Right lung (tissue), 10 donors: ENCODE data around the gene PRPF4. TPM values are rescaled to one million over a fixed set of nuclear protein-coding genes. Genes with fewer than 3 reads are reported as not detected.
"Not testable (repeated sequence)": the region's sequence is repeated elsewhere in the genome, so short reads cannot be mapped to it uniquely, and the experiment has no call there.

ENCODE experiments used
- DNase-seq, 2 donors: peaks; one replicate each; pipeline ENCODE4 v3.0.0-alpha.2; 2013
- long read RNA-seq, 8 donors: transcript quantifications; one replicate each; lab custom pipeline, GENCODE V29; 2026
- polyA plus RNA-seq, 5 donors: library from polyadenylated mRNA; unstranded; fragments of 120-200 nt; gene quantifications; one replicate each; pipeline versions ENCODE4 v1.2.1 to v1.2.3, GENCODE V29; 2013; ENCODE audit warnings: inconsistent platforms in 1 of 5, low replicate concordance in 1 of 5; ENCODE audit not compliant: insufficient read length in 5 of 5, insufficient read depth in 1 of 5

The PRPF4 gene
- polyA plus RNA-seq = 10 to 100 TPM; 26.0 to 32.7 (median 30.4) TPM
- long read RNA-seq, donor 1, transcript PRPF4-202 (14 exons, 3,212 nt) = major isoform, 11 of 24 reads
- long read RNA-seq, donor 1, partial matches to known transcripts = 13 of 24 reads
- long read RNA-seq, donor 1, other reads (novel, unspliced or antisense) = 0 of 24 reads
- long read RNA-seq, donor 2, partial matches to known transcripts = 0 of 3 reads
- long read RNA-seq, donor 2, other reads (novel, unspliced or antisense) = 0 of 3 reads
- long read RNA-seq, donor 3, partial matches to known transcripts = 20 of 24 reads
- long read RNA-seq, donor 3, other reads (novel, unspliced or antisense) = 0 of 24 reads
- long read RNA-seq, donor 4, partial matches to known transcripts = 0 of 3 reads
- long read RNA-seq, donor 4, other reads (novel, unspliced or antisense) = 0 of 3 reads
- long read RNA-seq, donor 5, partial matches to known transcripts = 6 of 9 reads
- long read RNA-seq, donor 5, other reads (novel, unspliced or antisense) = 0 of 9 reads
- long read RNA-seq, donor 6, transcript PRPF4-202 (14 exons, 3,212 nt) = major isoform, 8 of 17 reads
- long read RNA-seq, donor 6, partial matches to known transcripts = 6 of 17 reads
- long read RNA-seq, donor 6, other reads (novel, unspliced or antisense) = 0 of 17 reads
- long read RNA-seq, donor 7, partial matches to known transcripts = 0 of 7 reads
- long read RNA-seq, donor 7, other reads (novel, unspliced or antisense) = 0 of 7 reads
- long read RNA-seq, donor 8, partial matches to known transcripts = 0 of 4 reads
- long read RNA-seq, donor 8, other reads (novel, unspliced or antisense) = 0 of 4 reads

- DNase-seq = peak; percentile 97 to 98
These were observed at the start of gene PRPF4, which contains the start of gene CDC26 for GRCh38 chr9:113275157-113276131. Gene PRPF4, plus strand, starts transcription at chr9:113275658. Its CDS starts 86 bp downstream, at chr9:113275744. Gene CDC26, minus strand, starts transcription at chr9:113275572. Its CDS starts 3,065 bp downstream, at chr9:113272507.

- no peak for DNase-seq
These were observed 48.0 kb upstream of the PRPF4 start for GRCh38 chr9:113227436-113227835.

DNA sequence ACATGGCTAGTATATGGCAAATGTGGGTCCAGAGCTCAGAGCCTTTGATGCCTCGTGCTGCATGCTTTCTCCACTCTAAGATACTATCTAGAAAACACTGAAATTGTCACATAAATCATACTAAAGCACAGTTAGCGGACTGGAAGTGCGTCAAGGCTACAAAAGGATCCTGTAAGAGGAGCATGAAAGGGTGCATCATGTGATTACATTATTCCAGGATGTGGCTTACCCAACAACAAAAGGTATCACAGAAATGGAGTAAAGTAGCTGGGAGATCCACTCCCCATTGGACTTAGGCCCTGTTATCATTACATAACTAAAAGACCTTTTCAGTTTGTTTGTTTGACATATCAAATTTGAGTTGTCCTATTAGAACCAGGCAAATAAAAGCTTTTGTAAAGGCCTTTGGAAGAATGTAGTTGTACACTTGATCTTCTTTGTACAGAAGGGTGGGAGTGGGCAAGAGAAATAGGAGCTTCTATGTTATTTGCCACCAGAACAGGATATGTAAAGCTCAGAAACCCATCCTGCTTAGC lies 47.3 kb upstream of the PRPF4 start:
- no peak for DNase-seq

DNA sequence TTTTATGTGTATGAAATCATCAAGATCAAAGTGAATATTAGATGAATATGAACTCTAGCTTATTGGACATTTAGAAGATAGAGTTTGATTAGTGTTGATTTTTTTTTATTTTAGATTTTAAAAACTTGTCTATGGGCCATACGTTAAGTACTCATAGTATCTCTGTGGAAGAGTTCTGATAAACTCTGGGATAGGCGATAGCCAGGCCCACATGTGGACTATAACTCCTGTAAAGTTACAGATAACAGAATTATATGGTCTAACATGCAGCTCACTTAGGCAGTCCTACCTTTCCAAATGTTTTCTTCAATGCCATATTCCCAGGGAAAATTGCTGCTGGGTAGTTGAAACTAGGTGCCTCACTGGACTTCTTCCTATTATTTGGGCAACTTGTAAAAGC lies 43.8 kb upstream of the PRPF4 start:
- DNase-seq = no peak

- not testable (repeated sequence) for DNase-seq
These were observed 39.7 kb upstream of the PRPF4 start for GRCh38 chr9:113235701-113236255.

GRCh38 chr9:113237026-113237425 lies 38.4 kb upstream of the PRPF4 start:
- no peak for DNase-seq

DNA sequence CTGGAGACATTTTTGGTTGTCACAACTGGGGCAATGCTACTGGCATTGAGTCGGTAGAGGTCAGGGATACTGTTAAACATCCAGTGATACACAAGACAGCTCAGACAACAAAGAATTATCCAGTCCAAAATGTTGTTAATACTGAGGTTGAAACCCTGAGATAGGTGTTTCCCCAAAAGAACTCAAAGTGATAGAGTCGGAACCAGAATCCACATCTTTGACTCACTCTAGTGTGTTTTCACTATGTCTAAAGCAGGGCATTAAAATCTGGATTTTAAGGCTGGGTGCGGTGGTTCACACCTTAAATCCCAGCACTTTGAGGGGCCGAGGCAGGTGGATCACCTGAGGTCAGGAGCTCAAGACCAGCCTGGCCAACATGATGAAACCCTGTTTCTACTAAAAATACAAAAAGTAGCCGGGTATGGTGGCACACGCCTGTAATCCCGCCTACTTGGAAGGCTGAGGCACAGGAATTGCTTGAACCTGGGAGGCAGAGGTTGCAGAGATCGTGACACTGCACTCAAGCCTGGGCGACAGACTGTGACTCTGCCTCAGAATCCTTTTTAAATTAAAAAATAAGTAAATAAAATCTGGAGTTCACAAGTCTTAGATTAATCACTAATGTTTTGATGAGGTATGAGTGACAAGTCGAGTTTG lies 37.1 kb upstream of the PRPF4 start:
- no peak for DNase-seq

DNA sequence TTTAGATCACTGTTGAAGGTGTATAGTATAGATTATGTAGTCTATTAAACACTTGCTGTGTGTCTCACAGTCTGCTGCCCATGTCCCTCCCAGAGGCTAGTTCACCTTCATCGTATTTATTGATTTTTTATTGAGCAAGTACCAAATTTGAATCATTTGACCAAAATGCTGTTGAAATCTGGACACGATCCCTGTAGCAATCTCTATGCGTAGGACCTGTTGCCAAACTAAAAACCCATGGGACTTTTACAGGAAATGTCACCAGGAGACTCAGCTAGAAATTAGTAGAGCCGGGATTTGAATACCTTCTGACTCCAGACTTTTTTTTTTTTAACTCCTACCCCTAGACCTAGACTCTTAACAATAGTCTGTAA lies 36.6 kb upstream of the PRPF4 start:
- DNase-seq = no peak

DNA sequence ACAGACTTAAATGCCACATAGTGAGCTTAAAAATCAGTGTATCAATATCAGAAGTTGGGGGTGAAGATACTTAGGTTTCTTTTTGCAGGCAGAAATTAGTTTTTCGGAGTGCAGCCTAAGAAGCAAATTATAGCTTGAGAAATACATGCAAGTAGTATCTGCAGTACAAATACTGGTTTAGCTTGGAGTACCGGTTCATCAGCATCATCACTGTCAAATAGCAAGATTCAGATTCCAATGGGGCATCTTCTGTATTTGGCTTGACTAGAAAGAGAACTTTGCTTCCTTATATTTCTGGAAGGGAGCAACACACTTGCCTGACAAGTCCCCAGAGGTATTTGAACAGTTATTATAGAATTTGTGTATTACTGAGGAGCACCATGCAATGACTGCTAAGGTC lies 34.3 kb upstream of the PRPF4 start:
- no peak for DNase-seq

DNA sequence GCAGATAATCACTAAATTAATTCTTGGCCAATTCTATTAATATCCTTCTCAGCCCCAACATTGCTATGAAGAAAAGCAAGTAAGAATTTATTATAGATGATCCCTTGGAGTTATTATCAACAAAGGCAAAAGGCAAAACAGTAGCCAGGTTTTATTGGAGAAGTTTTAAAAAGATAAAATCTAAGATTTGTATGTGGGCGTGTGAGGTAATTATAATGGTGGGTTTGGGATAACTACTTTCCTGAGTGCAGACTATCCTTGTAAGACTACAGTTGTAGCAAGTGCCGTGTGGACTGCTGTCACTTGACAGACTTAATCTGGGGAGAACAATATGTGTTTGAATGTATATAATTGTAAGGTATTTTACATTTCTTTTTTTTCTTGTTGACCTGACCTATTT lies 30.9 kb upstream of the PRPF4 start:
- DNase-seq = no peak

DNA sequence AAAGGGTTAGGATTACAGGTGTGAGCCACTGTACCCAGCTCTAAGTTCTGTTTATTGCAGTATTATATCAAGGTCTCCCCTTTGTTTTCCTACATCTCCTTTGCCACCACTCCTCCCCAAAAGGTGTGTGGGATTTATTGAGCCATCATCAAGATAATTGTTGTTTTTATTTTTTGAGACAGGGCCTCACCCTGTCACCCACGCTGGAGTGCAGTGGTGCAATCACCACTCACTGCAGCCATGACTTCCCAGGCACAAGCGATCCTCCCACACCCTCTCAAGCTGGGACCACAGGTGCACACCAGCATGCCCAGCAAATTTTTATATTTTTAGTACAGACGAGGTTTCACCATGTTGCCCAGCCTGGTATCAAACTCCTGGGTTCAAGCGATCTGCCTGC lies 29.6 kb upstream of the PRPF4 start:
- DNase-seq = no peak

- no peak for DNase-seq
These were observed 28.5 kb upstream of the PRPF4 start for GRCh38 chr9:113246928-113247327.

- no peak for DNase-seq
These were observed 27.8 kb upstream of the PRPF4 start for GRCh38 chr9:113247640-113248039.

DNA sequence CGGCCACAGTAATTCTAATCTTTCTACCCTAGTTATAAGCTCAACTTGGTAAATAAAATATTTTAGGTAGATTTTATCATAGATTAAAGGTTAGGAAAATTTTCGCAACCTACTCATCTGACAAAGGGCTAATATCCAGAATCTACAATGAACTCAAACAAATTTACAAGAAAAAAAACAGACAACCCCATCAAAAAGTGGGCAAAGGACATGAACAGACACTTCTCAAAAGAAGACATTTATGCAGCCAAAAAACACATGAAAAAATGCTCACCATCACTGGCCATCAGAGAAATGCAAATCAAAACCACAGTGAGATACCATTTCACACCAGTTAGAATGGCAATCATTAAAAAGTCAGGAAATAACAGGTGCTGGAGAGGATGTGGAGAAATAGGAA lies 25.8 kb upstream of the PRPF4 start:
- not testable (repeated sequence) for DNase-seq

GRCh38 chr9:113250807-113251206 lies 24.7 kb upstream of the PRPF4 start:
- no peak for DNase-seq

DNA sequence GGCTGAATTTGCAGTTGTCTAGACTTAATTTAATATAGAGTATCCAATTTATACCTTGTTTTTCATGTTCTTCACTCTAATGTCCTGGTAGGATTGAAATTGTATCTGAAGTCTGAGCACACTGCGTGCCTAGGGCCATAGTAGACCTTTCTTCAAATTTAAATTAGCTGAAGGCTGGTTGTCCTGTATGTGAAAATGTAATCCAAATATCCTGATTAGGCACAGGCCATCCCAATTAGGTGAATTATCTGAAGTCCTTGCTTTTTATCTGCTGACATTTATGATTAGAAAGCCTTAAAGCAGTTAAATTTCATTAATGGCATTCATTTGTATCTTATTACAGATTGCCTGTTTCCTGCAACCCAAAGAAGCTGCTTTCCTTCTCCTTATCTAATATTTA lies 20.5 kb upstream of the PRPF4 start:
- no peak for DNase-seq

GRCh38 chr9:113255438-113255837 lies 20.0 kb upstream of the PRPF4 start:
- no peak for DNase-seq

DNA sequence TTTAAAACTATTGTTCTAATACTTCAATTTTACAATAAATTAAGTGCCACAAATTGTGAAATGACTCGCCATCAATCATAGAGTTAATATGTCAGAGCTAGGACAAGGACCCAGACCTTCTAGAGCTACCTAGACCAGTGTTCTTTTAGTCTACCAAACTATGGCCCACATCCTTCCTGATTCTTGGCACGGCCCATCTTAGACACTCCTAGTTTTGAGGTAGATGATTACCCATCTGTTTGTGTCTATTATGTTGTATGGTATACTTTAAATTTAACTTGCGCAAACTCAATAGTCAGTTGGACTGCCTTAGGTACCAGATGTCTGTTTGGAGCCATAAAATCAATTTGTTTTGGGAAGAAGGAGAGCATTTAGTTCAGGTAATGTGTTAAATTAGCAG lies 17.6 kb upstream of the PRPF4 start:
- DNase-seq = no peak

- no peak for DNase-seq
These were observed 17.2 kb upstream of the PRPF4 start for GRCh38 chr9:113258282-113258681.

DNA sequence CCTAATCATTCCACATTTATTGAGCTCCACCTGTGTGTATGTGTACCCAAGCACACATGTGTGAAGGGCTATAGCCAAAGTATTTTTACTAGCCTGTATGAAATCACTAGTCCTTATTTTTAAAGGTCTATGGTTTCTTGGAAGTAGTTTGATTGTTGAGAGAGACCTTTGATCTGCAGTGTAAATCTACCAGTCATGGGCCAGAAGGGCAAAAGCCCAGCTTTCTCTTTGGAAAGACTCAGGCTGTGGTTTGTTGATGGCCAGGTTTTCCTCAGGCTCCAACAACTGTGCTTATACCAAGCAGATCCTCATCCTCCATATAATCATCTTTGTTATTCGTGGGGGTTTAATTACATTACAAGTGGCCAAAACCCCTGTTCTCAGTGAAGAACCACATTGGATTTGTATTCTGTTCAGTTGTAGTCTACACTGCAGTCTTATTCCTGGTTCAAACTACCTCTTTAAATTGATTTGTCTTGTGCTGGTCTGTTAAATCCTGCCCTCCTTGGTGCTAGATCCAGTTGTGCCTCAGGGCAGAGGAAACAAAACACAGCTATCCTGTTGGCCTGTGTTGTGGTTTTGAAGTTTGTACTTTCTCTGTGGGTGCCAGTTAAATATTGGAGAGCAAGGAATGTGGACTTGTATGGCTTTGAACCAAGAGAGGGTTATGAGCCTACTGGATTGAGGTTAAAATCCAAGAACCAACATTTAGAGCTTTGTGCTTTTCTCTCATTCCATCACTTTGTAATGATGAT lies 13.4 kb upstream of the PRPF4 start:
- no peak for DNase-seq
